GM19372 (cell line): Measurements from ENCODE around the gene MRPL55.
A peak's percentile ranks its signal among the peaks of the same experiment; 100 is the strongest.

ENCODE experiments used
- ATAC-seq: cut with Tn5 transposase; IDR thresholded peaks from one replicate; pipeline ENCODE4 v1.9.1; 2021; ENCODE audit warnings: mild to moderate bottlenecking, low read depth, moderate library complexity; ENCODE audit not compliant: unreplicated experiment

MRPL55 gene

DNA sequence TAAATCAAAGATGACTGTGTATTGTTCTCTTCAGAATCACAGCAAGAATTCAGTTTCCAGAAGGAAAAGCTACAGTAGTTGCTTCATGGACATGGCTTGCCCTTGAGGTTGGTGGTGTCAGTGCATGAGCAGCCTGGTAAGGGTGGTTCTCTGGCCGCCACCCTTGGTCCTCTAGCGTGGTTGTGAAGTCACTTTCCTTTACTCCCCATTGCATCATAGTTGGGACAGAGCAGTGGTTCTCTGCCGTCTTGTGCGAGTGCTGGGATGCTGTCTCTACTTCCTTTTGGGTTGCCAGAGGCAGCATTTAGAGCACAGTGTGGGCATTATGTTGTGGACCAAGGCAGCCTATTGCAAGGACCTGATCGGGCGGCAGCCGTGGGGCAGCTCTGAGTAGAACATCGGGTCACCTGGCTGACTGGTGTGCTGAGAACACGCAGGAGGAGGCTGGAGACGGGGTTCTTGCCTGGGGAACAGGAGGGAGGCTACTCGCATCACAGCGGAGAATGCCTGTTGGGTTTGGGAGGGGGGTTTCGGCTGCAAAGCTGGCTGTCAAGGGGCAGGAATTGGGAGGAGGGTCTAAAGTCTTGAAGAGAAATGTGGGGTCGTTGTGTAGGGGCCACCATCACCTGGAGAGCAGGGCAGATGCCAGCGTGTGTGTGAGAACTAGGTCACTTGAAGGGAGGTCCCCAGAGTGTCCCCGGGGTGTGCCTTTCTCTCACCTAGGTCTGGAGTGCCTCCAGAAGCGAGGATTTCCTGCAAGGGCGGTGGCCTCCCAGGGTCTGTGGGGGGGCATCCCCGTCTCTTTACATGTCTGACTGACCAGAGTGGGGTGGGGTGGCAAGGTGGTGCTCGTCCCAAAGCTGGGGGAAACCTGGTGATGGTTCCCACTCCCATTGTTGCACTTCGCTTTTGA is 20.3 kb downstream of the MRPL55 start:
- ATAC-seq = no peak

DNA sequence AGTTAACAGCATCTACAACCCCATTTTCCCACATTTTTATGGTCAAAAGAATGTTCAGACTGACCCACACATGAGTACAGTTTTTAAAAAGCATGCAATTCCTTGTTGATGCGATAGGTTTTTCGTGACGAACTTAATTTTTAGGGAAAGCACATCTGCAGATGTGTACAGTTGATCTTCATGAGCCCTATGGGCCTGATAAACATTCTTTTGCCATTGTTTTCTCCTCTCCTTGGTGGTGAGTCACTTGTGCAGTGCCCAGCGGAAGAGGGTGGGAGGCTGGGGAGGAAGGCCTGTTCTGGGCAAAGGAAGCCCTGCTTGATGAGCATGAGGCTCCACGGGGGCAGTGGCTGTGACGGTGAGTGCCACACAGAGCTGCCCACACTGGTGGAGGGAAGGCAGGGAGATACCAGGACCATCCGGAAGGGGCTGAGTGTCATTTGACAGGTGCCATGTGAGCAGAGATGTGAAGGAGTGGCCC is 21.3 kb downstream of the MRPL55 start:
- ATAC-seq = no peak

- no peak for ATAC-seq
Measured at GRCh38 chr1:228085287-228085951, 23.7 kb downstream of the MRPL55 start.

- ATAC-seq = no peak
Measured at GRCh38 chr1:228084797-228085196, 24.3 kb downstream of the MRPL55 start.

DNA sequence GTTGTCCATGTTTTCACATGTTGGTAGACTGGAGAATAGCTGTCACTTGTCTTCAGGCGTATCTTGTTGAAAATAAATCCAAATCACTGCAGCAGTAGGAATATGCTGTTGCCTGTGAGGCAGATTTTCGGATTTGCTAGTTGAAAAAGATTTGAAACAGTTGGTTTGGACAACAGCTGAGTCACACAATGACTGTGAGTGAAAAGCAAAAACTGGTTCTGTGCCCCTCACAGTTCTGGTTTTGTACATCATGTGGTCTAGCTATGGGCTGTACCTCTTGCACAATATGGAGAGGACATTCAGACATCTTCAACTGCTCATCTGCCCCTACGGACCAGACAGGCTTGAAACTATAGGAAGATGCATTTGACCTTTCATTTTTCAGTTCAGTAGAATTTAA is 24.8 kb downstream of the MRPL55 start:
- ATAC-seq = no peak

DNA sequence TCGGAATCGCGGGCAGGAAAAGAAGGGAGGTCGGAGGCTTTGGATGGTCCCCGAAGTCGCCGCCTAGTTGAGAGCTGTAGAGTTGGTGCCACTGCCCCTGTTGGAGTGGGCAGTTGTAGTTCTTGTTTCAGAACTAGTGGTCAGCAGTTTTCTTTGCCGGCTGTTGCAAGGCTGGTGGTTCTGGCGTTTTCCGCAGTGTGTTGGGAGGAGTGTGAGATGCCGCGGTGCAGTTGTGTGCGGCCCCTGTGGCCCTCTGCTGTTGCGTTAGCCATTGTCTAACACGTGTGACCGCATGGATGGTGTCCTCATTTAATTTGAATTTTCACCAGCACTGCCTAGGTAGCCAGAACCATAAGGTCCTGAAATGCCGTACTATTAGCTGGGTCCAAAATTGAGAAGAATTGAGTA is 25.2 kb downstream of the MRPL55 start:
- no peak for ATAC-seq

- no peak for ATAC-seq
Measured at GRCh38 chr1:228082918-228083870, 25.9 kb downstream of the MRPL55 start.

- ATAC-seq = peak; percentile 79
Measured at GRCh38 chr1:228082214-228082917, 26.7 kb downstream of the MRPL55 start, which contains the start of gene ARF1. Gene ARF1, plus strand, starts transcription at chr1:228082708. Its CDS starts 14,407 bp downstream, at chr1:228097115.

GRCh38 chr1:228081578-228082213 is 27.4 kb downstream of the MRPL55 start:
- ATAC-seq = peak; percentile 5

GRCh38 chr1:228081144-228081543 is 28.0 kb downstream of the MRPL55 start:
- ATAC-seq = no peak

- ATAC-seq = no peak
Measured at GRCh38 chr1:228079601-228080263, 29.4 kb downstream of the MRPL55 start.

DNA sequence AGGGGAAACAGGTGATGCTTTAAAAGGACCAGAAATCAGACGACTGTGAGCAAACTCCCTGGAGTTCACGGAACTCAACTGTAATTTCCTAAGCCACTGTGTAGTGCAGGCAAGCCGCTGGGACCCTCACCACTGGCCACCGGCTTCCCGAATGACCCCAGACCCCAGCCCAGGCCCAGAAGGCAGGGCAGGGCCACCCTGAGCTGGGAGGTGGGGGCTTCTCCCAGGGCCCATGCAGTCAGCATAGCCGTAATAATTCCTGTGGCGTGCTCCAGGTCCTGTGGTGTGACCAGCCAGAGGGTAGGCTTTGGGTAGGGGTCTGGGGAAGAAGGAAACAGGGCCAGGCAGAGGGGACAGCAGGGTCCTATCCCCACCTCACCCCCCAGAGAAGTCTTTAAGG is 30.1 kb downstream of the MRPL55 start:
- ATAC-seq = no peak

- ATAC-seq = no peak
Measured at GRCh38 chr1:228077565-228078330, 31.4 kb downstream of the MRPL55 start.

DNA sequence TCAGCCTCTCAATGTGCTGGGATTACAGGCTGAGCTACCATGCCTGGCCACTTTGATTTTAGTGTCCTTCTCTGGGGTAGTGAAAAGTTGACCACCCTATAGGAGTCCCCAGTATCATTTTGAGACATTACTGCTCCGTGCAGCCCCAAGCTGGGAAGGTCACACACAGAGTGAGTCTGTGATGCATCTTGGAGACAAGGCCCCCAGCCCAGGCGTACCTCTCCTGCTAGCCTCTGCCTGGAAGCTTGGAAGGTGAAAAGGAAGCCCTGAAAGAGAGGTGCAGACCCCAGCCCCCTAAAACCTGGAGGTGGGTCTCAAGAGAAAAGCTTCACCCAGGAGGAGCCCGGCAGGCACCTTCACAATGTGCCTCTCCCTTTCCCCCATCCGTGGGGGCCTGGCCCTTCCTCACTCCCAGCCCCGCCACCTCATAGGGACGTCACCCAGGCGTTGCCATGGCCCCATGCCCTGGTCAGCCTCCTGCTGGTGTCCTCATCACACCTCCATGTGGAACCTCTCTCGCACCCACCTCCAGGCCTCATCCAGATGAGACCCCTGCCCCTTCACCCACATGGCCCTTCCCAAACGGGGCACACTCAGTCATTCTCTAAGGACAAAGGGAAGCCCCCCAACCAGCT is 32.2 kb downstream of the MRPL55 start:
- no peak for ATAC-seq

DNA sequence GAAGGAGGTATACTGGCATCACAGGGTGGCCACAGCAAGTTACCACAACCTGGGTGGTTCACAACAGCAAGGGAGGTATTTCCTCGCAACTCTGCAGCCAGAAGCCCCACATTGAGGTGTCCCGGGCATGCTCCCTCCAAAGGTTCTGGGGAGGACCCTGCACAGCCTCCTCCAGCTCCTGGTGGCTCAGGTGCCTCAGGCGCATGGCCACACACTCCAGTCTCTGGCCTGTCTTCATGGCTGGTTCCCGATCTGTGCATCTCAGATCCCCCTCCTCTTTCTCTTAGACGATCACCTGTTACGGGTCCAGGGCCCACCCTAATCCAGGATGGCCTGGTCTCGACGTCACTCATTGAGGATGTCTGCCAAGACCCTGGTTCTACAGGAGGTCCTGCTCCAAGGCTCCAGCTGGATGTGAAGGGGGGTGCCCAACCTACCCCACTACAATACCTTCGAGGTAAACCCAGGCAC is 33.3 kb downstream of the MRPL55 start:
- no peak for ATAC-seq

DNA sequence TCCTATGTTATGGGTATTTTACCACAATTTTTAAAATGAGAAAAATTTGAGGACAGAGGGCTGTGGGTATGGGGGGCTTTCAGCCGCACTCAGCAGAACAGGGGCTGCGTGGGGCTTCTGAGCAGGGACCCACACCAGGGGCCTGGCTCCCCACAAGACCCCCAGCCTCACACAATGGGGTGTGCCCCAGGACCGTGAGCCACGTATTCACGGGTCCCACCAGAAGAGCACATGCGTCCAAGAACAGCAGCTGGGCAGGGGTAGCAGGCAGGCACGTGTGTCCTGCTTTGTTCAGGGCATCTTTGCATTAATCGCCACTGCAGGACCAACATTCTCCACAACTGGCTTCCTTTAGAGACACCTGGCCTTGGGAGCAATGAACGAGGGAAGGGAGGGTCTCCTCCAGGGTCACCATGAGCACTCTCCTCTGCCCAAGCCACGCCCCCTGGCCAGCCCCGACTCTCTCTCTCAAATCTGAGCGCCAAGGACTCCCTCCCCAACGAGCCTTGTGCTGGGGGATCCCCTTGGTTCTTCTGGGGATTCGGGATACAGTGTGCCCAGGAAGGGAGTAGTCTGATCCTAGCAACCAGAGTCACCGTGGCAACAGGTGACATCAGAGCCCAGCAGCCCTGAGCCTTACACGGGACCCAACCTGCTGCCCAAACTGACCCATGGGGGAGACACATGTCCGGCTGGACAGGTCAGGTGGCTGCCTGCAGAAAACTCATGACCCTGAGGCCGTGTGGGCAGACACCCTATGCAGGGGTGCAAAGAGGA is 34.0 kb downstream of the MRPL55 start:
- ATAC-seq = no peak
